ENCODE measurements around the gene CFC1B.
"Not testable (repeated sequence)": the region's sequence is repeated elsewhere in the genome, so short reads cannot be mapped to it uniquely, and the experiment has no call there.

CFC1B gene

DNA sequence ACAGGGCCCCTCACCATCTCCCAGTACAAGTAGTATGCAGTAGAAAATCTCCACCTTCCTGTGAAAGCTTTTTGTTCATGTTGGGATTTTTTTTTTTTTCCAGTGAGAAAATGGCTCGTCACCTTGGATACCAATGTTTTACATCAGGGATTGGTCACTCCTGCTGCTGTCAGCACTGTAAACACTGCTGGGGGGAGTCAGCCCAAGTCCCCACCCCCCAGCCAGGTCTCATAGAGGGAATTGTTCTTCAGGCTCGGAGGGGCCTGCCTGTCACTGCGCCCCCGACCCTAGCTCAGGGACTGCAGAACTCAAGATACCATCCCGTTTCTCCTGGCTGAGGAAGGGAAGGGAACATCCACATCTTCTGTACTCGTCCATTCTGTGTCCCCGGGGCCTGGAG is at the start of gene CFC1B:
TSS of gene CFC1B (plus strand) at position 231 of the 400 bp plus-strand sequence. CDS start 263 bp downstream, outside the sequence.
- not testable (repeated sequence) for DNase-seq (ENCODE audit: low read depth in 2 of 2)

DNA sequence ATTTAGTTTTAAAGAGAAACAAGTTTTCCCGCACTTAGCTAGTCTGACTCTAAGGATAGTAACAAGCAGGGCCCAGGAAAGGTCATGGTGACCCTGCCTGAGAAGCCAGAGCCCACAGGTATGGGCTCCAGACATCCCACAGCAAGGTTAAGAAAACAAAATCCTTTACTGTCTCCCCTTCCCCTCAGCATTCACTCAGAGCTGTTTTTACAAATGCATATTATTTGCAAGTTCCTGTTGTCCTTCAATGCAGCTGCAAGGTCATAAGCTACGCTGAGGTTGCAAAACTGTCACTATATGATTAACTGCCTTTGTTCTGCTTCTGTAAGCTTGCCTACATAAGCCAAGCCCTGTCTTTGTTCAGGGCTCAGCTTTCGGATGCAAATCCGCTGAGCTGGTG is 29.9 kb upstream of the CFC1B start:
- DNase-seq (ENCODE audit: low read depth in 2 of 2): not testable (repeated sequence)

DNA sequence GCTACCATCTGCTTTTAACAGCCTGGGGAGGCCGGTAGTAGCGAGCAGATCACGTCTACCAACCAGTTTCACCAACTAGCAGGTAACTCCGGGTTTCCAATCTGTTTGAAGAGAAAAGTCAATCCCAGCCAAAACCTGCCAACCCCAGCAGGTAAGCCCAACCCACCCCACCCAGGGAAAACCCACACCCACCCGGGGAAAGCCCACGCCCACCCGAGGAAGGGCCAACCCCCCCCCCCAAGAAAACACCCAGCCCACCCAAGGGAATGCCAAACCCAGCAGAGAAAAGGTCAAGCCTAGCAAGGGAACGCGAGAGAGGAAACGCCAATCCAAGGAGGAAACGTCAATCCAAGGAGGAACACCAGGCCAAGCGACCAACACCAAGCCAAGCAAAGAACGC is 11.8 kb upstream of the CFC1B start, which contains the start of gene POTEI:
TSS of gene POTEI (minus strand) at position 101 of the 400 bp plus-strand sequence. CDS start at position 8, 93 bp downstream.
- not testable (repeated sequence) for DNase-seq (ENCODE audit: low read depth in 2 of 2)

DNA sequence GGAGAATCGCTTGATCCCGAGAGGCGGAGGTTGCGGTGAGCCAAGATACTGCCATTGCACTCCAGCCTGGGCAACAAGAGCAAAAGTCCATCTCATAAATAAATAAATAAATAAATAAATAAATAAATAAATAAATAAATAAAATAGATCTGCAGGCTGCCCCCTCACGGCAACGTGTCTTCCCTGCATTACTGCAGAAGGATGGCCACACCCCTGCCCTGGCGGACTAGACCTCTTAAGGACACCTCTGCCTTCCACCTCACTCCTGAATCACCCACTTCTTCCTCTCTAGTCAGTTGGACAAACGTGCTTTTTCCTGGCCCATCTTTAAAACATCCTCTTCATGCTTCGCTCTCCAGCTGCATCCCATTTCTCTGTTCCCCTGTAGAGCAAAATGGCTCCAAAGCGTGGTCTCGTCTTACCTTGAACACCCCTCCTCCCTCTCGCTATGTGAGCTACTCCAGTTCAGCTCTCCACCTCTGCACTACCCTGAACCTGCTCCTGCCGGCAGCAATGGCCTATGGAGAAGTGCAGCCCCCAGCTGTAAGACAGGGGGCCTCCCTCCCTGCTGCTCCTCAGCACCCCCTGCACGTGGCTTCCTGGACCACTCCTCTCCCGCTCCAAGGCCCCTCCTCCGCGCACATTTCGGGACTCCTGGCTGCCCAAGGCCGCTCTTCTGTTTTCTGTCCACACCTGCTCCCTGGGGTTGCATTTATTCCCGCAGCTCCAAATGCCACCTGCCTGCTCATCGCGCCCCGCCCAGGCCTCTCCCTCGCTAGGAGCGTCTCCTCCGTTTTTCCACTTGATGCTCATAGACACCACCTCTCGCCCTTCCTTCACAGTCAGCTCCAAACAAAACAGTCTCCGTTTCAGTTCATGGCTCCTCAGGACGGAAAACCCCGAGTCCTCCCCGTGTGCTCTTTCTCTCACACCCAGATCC is 9.9 kb upstream of the CFC1B start:
- not testable (repeated sequence) for DNase-seq (ENCODE audit: low read depth in 2 of 2)

DNA sequence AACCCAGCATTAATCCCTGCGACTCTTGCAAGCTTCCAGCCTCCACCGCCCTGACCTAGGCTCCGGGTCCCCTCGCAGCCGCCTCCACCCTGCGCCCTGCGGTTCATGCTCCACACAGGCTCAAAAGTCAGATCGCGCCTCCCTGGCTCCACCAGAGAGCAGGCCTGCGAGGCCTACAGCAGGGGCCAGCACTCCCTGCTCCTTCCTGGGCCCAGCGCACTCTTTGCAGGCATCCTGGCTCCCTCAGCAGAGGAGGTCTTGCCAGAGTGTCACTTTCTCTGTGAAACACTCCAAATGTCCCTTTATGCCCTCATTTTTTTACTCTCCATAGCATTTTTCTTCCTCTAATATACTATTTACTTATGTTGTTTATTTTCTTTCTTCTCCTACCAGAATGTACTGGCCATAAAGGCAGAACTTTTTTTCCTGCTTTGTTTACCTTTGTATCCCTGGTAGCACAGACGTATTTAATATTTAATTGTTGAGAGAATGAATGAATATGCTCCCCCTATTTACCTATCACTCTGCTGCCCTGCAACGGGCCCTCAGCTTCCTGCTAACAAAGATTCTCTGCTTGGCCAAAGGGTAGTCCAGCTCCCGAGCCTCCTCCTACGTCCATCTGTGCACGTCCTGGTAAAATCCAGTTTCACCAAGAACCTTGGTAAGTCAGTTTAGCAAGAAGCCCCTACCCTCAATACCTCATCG is 9.1 kb upstream of the CFC1B start:
- not testable (repeated sequence) for DNase-seq (ENCODE audit: low read depth in 2 of 2)

DNA sequence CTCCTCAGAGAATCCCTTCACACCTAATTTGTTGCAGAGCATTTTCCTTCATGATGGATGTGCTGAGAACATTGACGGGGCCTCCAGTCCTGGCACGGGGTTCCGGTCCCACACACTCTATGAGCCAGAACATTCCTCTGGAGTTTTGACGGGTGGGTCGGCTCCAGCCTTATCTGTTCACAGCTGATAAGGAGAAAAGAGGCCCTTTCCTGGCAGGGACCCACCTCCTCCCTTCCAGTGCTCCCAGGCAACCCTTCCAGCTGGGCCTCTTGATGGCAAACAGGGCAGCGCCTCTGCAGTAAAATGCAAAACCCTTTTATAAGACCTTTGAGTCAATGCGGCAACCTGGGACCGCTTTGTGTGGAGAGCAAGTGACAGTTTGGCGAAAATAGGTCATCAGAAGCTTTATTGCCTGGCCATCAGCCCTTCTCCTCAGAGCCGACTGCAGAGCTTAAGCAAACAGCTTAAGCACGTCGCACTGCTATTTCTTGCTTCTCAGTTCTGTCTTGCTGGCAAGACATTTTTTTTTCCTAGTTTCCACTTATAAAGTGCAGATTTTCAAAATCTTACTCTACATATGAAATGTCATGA is 2.4 kb upstream of the CFC1B start:
- not testable (repeated sequence) for DNase-seq (ENCODE audit: low read depth in 2 of 2)

DNA sequence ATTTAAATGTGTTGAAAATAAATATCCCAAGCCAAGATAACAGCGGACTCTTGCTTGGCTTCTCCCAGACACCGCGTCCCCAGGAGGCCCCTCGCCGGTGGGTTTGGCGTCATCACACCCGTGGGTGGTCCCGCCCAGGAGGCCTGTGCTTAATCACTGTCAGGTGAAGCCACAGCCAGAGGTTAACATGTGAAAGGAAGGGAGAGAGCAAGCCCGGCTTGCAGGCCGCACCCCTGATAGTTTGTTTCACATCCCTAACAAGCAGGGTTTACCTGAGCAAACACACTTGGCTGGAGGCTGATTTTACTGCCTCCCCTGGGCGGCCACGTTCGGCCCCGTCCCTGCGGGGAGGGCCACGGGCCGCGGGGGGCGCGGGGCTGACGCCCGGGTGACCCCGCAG is 1.4 kb downstream of the CFC1B start:
- DNase-seq (ENCODE audit: low read depth in 2 of 2): not testable (repeated sequence)

DNA sequence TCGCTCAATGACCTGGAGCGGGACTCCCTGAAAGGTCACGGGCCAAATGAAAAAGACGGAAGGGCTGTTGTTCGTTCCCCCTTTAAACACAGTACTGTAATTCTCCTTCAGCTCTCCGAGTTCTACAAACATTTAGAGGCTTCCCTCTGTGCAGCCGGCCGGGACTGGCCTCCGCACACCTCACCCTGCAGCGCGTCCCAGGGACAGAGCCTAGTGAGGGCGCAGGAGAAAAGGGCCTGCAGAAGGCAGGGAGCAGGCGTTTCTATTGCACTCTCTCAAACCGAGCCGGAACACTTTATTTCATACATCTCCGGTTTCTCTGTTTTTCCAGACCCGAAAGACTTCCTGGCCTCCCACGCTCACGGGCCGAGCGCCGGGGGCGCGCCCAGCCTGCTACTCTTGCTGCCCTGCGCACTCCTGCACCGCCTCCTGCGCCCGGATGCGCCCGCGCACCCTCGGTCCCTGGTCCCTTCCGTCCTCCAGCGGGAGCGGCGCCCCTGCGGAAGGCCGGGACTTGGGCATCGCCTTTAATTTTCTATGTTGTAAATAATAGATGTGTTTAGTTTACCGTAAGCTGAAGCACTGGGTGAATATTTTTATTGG is 6.4 kb downstream of the CFC1B start:
- not testable (repeated sequence) for DNase-seq (ENCODE audit: low read depth in 2 of 2)

DNA sequence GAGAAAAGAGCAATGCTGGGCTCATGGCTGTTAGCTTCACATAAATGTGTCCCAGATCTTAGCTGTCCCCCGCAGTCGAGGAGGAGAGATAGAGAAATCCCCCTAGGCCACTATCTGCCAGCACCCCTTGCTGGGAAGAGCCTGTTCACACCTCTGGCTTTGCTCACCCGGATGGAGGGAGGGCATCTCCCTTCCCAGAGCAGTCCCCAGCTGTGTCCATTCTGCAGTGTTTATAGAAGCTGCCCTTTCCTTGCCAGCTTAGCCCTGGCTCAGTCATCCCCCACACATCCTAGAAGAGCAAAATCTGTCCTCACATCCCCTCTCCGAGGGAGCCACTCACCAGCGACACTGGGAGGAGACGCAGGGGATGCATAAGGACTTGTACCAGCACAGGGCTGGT is 8.5 kb downstream of the CFC1B start:
- DNase-seq (ENCODE audit: low read depth in 2 of 2): not testable (repeated sequence)

DNA sequence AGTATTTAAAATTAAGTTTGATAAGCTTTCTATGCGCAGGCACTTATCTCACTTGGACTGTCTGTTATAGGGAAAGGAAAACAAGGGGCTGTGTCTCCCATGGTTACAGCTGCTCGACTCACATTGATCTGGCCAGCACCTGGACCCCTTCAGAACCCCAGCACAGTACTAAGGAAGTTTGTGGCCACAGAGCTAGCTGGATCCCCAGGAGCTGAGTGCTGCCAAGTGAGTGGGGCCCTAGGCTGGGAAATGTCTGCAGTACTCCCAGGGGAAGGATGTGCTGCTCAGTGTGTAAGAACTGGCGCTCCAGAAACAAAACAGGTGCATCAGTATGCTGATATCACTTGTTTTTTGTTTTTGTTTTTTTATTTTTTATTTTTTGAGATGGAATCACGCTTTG is 9.2 kb downstream of the CFC1B start:
- not testable (repeated sequence) for DNase-seq (ENCODE audit: low read depth in 2 of 2)

DNA sequence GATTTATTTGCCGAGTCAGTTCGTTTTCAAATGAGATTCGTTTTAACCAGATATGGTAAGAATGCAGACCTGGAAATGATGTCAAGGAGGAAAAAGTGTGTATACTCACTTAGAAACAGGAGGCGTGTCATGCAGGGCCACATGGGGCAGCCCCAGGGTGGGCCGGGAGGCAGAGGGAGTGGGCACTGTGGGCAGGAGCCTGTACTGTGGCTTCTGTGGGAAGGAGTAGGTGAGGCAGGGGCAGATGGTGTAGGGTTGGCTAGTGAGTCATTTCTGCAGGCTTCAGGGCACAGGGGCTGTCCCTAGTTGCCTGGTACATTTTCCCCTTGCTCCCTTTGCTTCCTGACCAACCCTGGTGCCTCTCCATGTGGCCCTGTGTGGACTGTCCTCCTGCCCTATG is 10.2 kb downstream of the CFC1B start:
- DNase-seq (ENCODE audit: low read depth in 2 of 2): not testable (repeated sequence)

DNA sequence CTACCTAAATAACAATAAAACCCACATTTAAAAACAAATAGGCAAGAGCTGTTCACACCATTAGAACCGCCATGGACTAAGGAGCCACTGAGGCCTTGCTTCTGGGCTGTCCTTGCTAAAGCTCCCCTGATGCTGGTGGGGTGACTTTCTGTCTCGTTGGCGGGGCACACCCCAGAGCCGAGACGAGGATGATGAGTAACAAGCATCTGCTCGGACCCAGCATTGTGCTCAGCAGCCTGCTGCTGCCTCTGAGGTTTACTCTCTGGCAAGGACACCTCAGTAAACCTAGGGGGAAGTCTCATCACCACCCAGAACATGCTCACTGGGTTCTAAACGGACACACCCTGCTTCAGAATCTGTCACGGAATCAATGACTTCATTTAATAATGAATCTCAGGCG is 10.7 kb downstream of the CFC1B start:
- not testable (repeated sequence) for DNase-seq (ENCODE audit: low read depth in 2 of 2)

DNA sequence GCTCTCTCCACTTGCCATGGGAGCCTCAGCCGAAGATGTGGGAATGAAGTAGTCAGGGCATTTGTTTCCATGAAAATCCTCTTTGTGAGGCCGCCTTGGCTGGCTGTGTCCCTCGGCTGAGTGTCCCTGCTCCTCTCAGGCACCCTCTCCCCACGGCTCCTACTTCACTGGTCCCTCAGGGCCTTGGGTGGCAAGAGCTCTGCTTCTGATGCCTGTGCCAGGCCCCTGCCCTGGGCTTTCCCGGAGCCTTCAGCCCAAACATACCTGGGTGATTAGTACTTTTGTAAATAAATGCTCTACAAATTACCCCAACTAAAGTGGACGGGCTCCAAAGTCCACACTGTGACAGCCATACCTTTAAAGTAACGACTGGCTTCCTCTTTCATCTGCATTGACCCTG is 15.6 kb downstream of the CFC1B start:
- DNase-seq (ENCODE audit: low read depth in 2 of 2): not testable (repeated sequence)

DNA sequence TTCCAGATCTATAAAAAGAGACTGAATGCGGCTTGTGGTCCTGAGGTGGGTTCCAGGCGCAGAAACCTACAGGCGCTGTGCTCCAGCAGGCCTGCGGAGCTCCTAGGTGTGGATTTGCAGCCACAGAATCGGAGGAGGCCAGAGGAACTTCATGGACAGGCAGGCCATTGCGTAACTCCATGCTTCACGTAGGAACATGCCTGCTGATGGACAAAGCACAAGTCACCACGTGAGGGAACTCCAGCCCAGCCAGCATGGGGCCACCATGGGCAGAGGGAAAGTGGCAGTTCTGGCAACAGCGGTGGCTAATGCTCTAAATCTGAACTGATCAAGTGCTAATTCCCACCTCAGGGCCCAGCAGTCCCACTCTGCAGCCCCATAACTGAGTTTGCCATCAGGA is 17.2 kb downstream of the CFC1B start:
- DNase-seq (ENCODE audit: low read depth in 2 of 2): not testable (repeated sequence)

DNA sequence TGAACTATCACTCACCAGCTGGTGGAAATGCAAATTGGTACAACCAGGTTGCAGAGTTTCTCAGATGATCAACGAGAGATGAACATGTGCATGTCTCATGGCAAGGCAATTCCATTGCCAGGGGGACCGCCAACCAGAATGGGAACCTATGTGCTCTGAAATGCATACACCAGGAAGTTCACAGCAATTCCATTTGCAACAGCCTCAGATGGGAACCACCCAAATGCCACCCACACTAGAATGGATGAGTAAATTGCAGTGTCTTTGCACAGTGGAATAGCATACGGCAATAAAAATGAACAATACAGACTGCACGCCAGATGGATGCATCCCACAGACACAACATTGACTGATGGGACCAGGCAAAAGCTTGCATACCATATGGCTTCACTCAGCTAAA is 21.8 kb downstream of the CFC1B start:
- DNase-seq (ENCODE audit: low read depth in 2 of 2): not testable (repeated sequence)

DNA sequence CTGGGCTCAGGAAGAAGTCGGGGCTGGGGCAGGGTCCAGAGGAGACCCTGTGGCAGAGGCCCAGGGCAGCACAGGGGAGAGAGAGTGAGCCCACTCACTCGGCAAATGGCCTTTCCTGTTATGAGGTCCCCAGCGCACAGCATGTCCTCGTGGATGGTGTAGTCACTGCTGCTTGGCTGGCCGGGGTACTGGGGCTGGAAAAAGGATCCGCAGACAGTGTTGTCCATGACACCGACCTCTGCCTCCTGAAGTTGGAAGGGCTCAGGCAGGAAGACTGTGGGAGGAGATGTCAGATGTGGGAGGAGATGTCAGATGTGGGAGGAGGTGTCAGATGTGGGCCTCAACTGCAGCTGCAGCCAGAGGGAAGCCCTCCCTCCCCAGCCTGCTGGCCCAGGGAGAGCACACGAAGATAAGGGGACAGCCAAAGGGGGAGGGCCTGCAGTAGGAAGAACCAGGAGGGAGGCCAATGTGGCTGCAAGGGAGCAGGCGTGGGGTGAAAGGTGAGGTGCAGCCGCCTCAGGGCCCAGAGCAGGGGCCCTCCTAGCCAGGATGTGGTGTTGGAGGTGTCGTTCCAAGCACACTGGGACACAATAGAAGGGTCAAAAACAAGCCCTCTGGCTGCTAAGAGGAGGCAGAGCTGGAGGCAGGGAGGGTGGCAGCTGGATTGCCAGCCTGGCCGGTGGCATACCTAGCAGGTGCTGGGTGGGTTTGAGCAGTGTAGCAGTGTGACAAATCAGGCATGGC is 22.9 kb downstream of the CFC1B start:
- not testable (repeated sequence) for DNase-seq (ENCODE audit: low read depth in 2 of 2)

DNA sequence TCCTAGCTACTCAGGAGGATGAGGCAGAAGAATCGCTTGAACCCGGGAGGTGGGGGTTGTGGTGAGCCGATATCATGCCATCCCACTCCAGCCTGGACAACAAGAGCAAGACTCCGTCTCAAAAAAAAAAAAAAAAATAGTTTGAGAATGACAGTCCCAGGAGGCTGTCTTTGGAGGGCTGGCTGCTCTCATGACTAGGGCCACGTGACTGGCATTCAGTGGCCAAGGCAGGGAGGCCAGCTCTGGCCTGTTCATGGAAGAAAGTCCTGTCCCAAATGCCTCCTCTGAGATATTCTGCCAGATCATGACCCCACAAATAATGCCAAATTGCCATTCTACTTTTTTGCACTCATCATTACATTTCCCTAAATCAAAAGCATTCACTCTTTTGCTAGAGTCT is 24.0 kb downstream of the CFC1B start:
- DNase-seq (ENCODE audit: low read depth in 2 of 2): not testable (repeated sequence)

DNA sequence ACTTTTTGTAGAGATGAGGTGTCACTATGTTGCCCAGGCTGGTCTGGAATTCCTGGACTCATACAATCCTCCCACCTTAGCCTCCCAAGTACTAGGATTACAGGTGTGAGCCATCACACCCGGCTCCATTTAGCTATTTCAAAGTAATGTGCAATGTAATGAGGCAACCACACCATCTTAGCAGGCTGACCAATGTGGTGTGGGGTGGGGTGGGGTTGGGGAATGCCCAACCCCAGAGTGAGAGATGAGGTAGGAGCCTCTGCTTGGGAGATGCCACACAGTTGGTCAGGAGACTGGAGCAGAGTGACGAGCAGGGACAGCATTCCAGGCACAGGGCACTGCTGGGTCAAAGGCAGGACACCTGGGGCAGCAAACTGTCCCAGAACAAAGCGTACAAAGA is 27.4 kb downstream of the CFC1B start:
- not testable (repeated sequence) for DNase-seq (ENCODE audit: low read depth in 2 of 2)

DNA sequence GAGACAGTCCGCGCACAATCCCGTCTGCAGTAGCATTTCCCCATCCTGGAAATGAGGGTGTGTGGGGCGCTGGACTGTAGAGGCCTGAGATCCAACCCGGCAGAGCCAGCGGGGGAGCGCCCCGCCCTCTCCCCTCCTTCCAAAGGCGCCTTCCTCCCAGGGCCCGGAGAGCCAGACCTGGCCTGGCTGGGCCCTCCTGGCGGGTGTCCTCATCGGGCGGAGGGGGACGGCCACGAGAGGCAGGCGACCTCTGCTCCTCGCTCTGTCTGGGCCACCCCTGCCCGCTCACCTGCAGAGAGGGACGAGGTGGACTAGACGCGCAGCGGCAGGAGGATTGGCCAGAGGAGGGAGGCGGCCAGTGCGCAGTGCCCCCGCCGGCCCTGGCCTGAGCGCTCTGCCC is 28.5 kb downstream of the CFC1B start:
- DNase-seq (ENCODE audit: low read depth in 2 of 2): not testable (repeated sequence)

DNA sequence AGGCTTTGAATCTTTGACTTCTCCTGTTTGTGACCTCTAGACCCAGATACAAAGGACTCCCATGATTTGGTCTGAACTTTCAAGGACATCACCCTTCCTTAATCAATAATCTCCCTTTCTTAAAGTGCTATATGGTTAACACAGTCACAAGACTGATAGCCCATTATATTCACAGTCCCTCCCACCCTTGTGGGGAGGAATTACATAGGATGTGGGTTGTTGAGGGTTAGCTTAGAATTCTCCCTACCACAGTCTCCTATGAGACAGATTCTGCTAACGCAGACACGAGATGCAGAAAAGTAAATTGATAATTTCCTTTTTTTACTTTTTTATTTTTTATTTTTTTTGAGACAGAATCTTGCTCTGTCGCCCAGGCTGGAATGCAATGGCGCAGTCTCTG is 33.2 kb downstream of the CFC1B start:
- DNase-seq (ENCODE audit: low read depth in 2 of 2): not testable (repeated sequence)

DNA sequence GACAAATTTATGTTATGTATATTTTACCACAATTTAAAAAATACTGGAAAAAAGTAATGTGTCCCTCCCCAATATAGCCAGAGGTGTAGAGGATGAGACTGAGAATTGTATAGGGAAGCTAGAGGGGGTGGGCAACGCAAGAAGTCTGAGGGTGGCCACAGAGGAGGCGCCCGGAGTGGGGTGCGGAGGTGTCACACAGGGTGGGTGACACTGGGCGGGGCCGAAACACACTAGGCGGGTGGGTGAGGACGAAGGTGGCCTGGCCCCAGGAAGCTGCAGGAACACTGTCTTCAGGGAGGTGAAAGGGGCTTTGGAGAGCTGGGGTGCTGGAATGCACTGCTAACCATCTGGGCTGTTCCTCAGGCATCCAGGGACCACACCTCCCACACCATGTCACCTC is 35.4 kb downstream of the CFC1B start:
- not testable (repeated sequence) for DNase-seq (ENCODE audit: low read depth in 2 of 2)

Measured in stimulated activated CD8-positive, alpha-beta memory T cell treated with anti-CD3 and anti-CD28 coated beads, Interleukin-15, amount 100 ng/mL, for 48 hours (primary cell).